Stimulated activated CD4-positive, alpha-beta T cell treated with anti-CD3 and anti-CD28 coated beads, Interleukin-15, amount 100 ng/mL, for 24 hours (primary cell): ENCODE measurements around the gene SYT5.
"Not testable (repeated sequence)": the region's sequence is repeated elsewhere in the genome, so short reads cannot be mapped to it uniquely, and the experiment has no call there.

Experiments used
- DNase-seq: peaks from one replicate; pipeline ENCODE4 v3.0.0-alpha.2; 2020

SYT5 gene

GRCh38 chr19:55166530-55167268, 13.4 kb downstream of the SYT5 start, which contains the start of gene DNAAF3:
Gene DNAAF3, minus strand, starts transcription at chr19:55166613. Its CDS starts 200 bp downstream, at chr19:55166413.
- DNase-seq: peak; percentile 89

GRCh38 chr19:55165952-55166529, 14.0 kb downstream of the SYT5 start:
- DNase-seq: peak; percentile 72

GRCh38 chr19:55161571-55162322, 18.3 kb downstream of the SYT5 start:
- DNase-seq: no peak

- no peak for DNase-seq
These were observed 19.1 kb downstream of the SYT5 start for GRCh38 chr19:55160986-55161365.

- DNase-seq: peak; percentile 94
These were observed 19.7 kb downstream of the SYT5 start for GRCh38 chr19:55160128-55160985.

GRCh38 chr19:55158848-55159749, 21.0 kb downstream of the SYT5 start:
- DNase-seq: no peak

- no peak for DNase-seq
These were observed 21.7 kb downstream of the SYT5 start for GRCh38 chr19:55158423-55158822.

GRCh38 chr19:55157064-55157908, 22.8 kb downstream of the SYT5 start, which contains the start of gene TNNI3:
Gene TNNI3, minus strand, starts transcription at chr19:55157732. Its CDS starts 143 bp downstream, at chr19:55157589.
- DNase-seq: no peak

GRCh38 chr19:55156202-55157063, 23.7 kb downstream of the SYT5 start:
- DNase-seq: peak; percentile 49

- DNase-seq: not testable (repeated sequence)
These were observed 24.3 kb downstream of the SYT5 start for GRCh38 chr19:55155784-55156183.

GRCh38 chr19:55153652-55154264, 26.3 kb downstream of the SYT5 start:
- no peak for DNase-seq

- no peak for DNase-seq
These were observed 28.1 kb downstream of the SYT5 start for GRCh38 chr19:55152017-55152416.

GRCh38 chr19:55149078-55150003, 30.7 kb downstream of the SYT5 start, which contains the start of gene TNNT1:
Gene TNNT1, minus strand, starts transcription at chr19:55149206. Its CDS starts 2,049 bp downstream, at chr19:55147157.
- DNase-seq: no peak

GRCh38 chr19:55147545-55148251, 32.4 kb downstream of the SYT5 start:
- DNase-seq: no peak

- no peak for DNase-seq
These were observed 33.3 kb downstream of the SYT5 start for GRCh38 chr19:55146705-55147273.

GRCh38 chr19:55146078-55146704, 33.9 kb downstream of the SYT5 start:
- peak; percentile 23 for DNase-seq
